Ureter (tissue), 1 donor: ENCODE measurements around the gene OR9Q2. TPM values are rescaled to one million over a fixed set of nuclear protein-coding genes. Genes with fewer than 3 reads are reported as not detected.
"Not testable (repeated sequence)": the region's sequence is repeated elsewhere in the genome, so short reads cannot be mapped to it uniquely, and the experiment has no call there.

Experiments
- DNase-seq: peaks from one replicate; pipeline ENCODE4 v3.0.0-alpha.2; 2020; ENCODE audit warnings: low spot score
- total RNA-seq: library from RNA; stranded (reverse); gene quantifications from one replicate; pipeline ENCODE4 v1.2.4, GENCODE V29; 2023
- donor health status: DM: yes; HTN: yes; CAD: no.

OR9Q2 gene
- total RNA-seq = not detected

GRCh38 chr11:58188770-58189169, at the start of gene OR9Q2:
TSS of gene OR9Q2 (plus strand) at chr11:58189070. CDS start at chr11:58190491, 1,421 bp downstream.
- DNase-seq = no peak

- DNase-seq = no peak
Observed at GRCh38 chr11:58142761-58143160, 46.1 kb upstream of the OR9Q2 start.

- no peak for DNase-seq
Observed at GRCh38 chr11:58152781-58153180, 36.1 kb upstream of the OR9Q2 start.

GRCh38 chr11:58164389-58164788, 24.5 kb upstream of the OR9Q2 start:
- no peak for DNase-seq

GRCh38 chr11:58164990-58165389, 23.9 kb upstream of the OR9Q2 start:
- no peak for DNase-seq

GRCh38 chr11:58165504-58166106, 23.3 kb upstream of the OR9Q2 start:
- DNase-seq = no peak

GRCh38 chr11:58177409-58178054, 11.3 kb upstream of the OR9Q2 start:
- DNase-seq = no peak

GRCh38 chr11:58178444-58178843, 10.4 kb upstream of the OR9Q2 start:
- no peak for DNase-seq

- DNase-seq = no peak
Observed at GRCh38 chr11:58179648-58180047, 9.2 kb upstream of the OR9Q2 start.

GRCh38 chr11:58186938-58187337, 1.9 kb upstream of the OR9Q2 start:
- DNase-seq = no peak

GRCh38 chr11:58192229-58192628, 3.4 kb downstream of the OR9Q2 start:
- no peak for DNase-seq

GRCh38 chr11:58193391-58193790, 4.5 kb downstream of the OR9Q2 start:
- DNase-seq = no peak

- DNase-seq = no peak
Observed at GRCh38 chr11:58195939-58196338, 7.1 kb downstream of the OR9Q2 start.

GRCh38 chr11:58199271-58199670, 10.4 kb downstream of the OR9Q2 start:
- no peak for DNase-seq

- no peak for DNase-seq
Observed at GRCh38 chr11:58204042-58204441, 15.2 kb downstream of the OR9Q2 start, which contains the start of gene OR1S2. TSS of gene OR1S2 (minus strand) at chr11:58204142. CDS start at chr11:58204142, 0 bp downstream.

- DNase-seq = not testable (repeated sequence)
Observed at GRCh38 chr11:58212420-58212819, 23.6 kb downstream of the OR9Q2 start, which contains the start of gene OR1S1. TSS of gene OR1S1 (plus strand) at chr11:58212720.

- DNase-seq = no peak
Observed at GRCh38 chr11:58216476-58216875, 27.6 kb downstream of the OR9Q2 start.

GRCh38 chr11:58222721-58223120, 33.9 kb downstream of the OR9Q2 start:
- DNase-seq = no peak

GRCh38 chr11:58227956-58228615, 39.2 kb downstream of the OR9Q2 start:
- DNase-seq = no peak
